ENCODE data around the gene FOXS1.

Gene FOXS1

DNA sequence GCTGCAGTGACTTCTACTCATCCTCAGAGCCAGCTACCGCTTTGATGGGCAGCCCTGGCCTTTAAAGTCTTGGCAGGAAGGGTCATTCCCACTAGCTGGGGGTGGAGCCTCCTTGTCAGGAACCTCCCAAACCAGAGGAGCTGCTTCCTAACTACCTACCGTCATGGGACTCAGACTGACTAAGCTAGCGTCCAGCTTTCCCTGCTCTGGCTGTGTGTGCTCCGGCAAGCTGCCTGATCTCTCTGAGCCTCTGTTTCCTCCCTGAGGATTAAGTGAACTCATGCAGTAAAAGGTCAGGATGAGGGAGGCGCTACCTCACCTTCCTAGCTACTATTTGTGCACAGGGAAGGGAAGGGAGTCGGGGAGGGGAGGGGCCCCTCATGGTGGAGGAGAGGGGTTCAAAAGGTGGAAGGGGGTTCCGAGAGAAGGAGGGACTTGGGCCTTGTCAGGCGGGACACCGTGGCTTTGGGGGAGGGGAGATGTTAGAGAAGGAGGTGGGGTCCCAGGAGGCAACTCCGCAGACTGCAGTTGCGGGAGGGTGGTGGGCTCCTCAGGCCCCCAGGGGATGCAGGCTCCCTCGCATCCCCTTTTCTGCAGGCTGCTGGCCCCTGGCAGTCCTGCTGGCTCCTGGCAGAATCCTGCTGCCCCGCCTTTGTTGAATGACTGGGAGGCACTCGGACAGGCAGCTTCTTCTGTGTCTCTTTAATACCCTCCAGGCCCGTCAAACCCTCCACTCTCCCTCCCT, 15.2 kb upstream of the FOXS1 start:
- Histone ChIP-seq H3K4me1 (ENCODE audit: control insufficient read depth, insufficient read depth, low read length) (peaks cover 3% of the 10 kb centered on the region), H3K4me3 (ENCODE audit: low read length) (no peak overlapping the region), H3K27me3 (replicated peaks; ENCODE audit: control insufficient read depth, insufficient read depth, low read length) (peaks cover 73% of the 10 kb centered on the region), H3K9me3 (ENCODE audit: control insufficient read depth, low read length) (no peaks in the 10 kb centered on the region), H3K9ac (ENCODE audit: low read length) (no peak overlapping the region), H3K36me3 (ENCODE audit: control insufficient read depth, insufficient read depth, low read length, severe bottlenecking) (no peaks in the 10 kb centered on the region)
- no peak for DNase-seq (ENCODE audit: low read depth)

DNA sequence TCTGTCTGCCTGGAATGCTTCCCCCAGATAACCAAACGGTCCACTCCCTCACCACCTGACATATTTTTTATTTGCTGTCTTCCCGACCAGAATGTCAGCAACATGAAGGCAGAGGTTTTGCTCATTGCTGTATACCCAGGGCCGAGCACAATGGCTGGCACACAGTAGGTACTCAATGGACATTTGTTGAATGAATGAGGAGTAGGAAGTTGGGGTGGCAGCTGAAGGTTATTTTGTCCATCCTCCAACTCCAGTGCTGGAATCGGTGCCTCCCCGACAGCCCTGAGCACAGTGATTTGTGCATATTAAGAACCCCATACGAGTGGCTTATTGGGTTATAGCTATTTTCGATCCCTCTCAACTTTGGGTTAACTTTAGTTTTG, 14.6 kb upstream of the FOXS1 start:
- Histone ChIP-seq H3K4me3 (ENCODE audit: low read length) (no peak overlapping the region), H3K27me3 (replicated peaks; ENCODE audit: control insufficient read depth, insufficient read depth, low read length) (peaks cover 79% of the 10 kb centered on the region), H3K36me3 (ENCODE audit: control insufficient read depth, insufficient read depth, low read length, severe bottlenecking) (no peaks in the 10 kb centered on the region), H3K9me3 (ENCODE audit: control insufficient read depth, low read length) (no peaks in the 10 kb centered on the region), H3K9ac (ENCODE audit: low read length) (no peak overlapping the region), H3K4me1 (ENCODE audit: control insufficient read depth, insufficient read depth, low read length) (peaks cover 3% of the 10 kb centered on the region)
- DNase-seq (ENCODE audit: low read depth) = no peak

DNA sequence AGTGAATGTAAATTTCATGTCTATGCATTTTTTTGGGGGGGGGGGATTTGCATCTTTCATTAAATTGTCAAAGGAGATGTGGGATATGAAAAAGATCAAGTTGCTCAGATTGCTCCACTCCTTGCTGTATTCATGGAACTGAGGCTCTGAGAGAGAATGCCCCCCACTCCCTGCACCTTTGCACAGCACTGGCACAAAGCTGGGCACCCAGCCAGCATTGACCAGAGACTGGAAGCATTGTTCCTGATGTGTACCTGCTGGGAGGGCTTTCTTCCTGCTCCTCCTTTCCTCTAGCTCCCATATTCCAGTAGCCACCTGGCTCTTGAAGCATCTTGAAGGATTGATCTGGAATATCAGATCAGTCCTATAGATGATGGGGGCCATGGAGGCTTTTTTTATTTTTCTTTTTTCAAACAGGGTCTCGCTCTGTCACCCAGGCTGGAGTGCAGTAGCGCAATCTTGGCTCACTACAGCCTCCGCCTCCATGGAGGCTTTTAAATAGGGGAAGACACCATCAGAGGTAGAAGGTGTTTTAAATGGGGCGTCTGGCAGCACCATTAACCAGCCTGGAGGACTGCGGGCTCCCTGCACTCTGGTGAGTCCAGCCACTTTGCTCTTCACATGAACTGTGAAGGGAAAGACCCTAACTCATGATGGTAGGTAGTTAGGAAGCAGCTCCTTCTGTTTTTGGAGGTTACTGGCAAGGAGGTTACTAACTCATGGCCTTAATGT, 14.0 kb upstream of the FOXS1 start:
- Histone ChIP-seq H3K9ac (ENCODE audit: low read length) (no peak overlapping the region), H3K36me3 (ENCODE audit: control insufficient read depth, insufficient read depth, low read length, severe bottlenecking) (no peaks in the 10 kb centered on the region), H3K4me1 (ENCODE audit: control insufficient read depth, insufficient read depth, low read length) (peaks cover 3% of the 10 kb centered on the region), H3K9me3 (ENCODE audit: control insufficient read depth, low read length) (no peaks in the 10 kb centered on the region), H3K27me3 (replicated peaks; ENCODE audit: control insufficient read depth, insufficient read depth, low read length) (peaks cover 82% of the 10 kb centered on the region), H3K4me3 (ENCODE audit: low read length) (no peak overlapping the region)
- no peak for DNase-seq (ENCODE audit: low read depth)

DNA sequence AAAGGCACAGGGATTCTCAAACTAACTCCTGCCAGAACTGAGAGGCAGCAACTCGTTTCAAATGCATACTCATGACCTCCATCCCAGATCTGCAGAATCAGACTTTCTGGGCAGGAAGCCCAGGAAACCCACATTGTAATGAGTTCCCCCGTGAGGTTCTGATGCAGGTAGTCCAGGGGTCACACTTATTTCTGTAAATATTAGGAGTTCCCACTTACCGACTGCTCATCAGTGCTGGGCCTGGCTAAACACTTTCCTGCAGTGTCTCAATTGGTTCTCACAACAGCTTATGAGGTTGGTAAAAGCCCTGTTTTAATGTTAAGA, 13.3 kb upstream of the FOXS1 start:
- Histone ChIP-seq H3K36me3 (ENCODE audit: control insufficient read depth, insufficient read depth, low read length, severe bottlenecking) (no peaks in the 10 kb centered on the region), H3K4me3 (ENCODE audit: low read length) (no peak overlapping the region), H3K27me3 (replicated peaks; ENCODE audit: control insufficient read depth, insufficient read depth, low read length) (peaks cover 81% of the 10 kb centered on the region), H3K4me1 (ENCODE audit: control insufficient read depth, insufficient read depth, low read length) (peaks cover 3% of the 10 kb centered on the region), H3K9ac (ENCODE audit: low read length) (no peak overlapping the region), H3K9me3 (ENCODE audit: control insufficient read depth, low read length) (no peaks in the 10 kb centered on the region)
- DNase-seq (ENCODE audit: low read depth) = no peak

DNA sequence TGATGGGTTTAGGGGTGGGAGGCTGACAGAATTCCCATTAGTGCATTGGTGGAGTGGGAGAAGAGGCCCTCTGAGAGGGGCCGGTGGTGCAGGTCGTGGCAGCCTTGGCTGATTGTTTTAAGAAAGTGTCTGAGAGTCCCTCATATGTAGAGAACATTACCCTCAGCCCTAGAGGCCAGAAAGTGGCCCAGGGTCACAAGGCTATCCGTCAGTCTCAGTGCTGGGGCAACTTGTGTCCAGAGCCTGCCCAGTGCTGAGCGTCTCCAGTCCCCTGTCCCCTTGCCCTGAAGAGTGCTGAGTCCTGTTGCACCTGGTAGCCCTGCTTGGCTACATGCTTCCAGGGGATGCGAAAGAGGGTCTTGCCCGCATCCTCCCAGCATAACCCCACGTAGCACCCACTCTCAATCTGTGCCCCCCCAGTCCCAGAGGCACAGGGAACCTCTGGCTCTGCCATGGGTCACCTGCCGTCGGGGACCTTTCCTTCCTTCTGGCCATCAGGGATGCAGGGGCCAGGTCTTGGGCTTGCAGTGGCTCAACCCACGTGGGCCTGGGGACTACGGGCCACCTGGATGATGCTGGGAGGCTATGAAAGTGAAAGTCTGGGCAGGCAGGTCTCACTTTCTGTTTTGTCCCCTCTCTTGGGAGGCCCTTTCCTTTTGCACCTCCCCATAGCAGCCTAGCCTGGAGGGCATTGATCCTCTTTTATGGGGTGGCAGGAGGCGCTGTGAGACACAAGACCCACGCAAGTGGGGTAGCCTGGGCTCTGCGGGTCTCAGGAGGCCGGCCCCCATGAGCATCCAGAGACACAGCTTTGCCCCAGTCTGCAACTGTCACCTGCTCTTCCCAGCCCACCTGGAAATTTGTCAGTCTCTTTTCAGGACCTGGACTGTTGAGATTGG, 12.7 kb upstream of the FOXS1 start:
- DNase-seq (ENCODE audit: low read depth) = no peak
- peaks cover 77% of the 10 kb centered on the region for H3K27me3 ChIP-seq (replicated peaks; ENCODE audit: control insufficient read depth, insufficient read depth, low read length)
- H3K4me1 ChIP-seq (ENCODE audit: control insufficient read depth, insufficient read depth, low read length) = peaks cover 3% of the 10 kb centered on the region
- no peak overlapping the region for H3K4me3 ChIP-seq (ENCODE audit: low read length)
- no peaks in the 10 kb centered on the region for H3K36me3 ChIP-seq (ENCODE audit: control insufficient read depth, insufficient read depth, low read length, severe bottlenecking)
- H3K9ac ChIP-seq (ENCODE audit: low read length) = no peak overlapping the region
- no peaks in the 10 kb centered on the region for H3K9me3 ChIP-seq (ENCODE audit: control insufficient read depth, low read length)

DNA sequence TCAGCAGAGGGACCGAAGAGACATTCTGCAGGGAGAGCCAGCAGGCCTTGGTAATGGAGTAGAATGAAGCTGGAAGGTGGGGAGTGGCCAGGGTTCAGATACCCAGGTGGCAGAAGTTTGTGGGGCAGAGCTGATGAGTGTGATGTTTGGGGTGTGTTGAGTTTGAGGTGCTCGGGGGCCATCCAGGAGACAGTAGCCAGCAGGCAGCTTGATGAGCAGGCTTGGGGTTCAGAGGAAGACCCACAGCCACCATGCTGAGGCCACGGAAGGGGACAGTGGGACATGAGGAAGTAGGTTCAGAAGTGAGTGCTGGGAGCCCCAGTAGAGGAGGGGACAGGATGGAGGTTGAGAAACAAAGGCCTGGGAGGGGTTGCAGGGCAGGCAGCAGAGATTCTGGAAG, 11.1 kb upstream of the FOXS1 start:
- peaks cover 3% of the 10 kb centered on the region for H3K4me1 ChIP-seq (ENCODE audit: control insufficient read depth, insufficient read depth, low read length)
- no peak for DNase-seq (ENCODE audit: low read depth)
- H3K36me3 ChIP-seq (ENCODE audit: control insufficient read depth, insufficient read depth, low read length, severe bottlenecking) = no peaks in the 10 kb centered on the region
- no peaks in the 10 kb centered on the region for H3K9me3 ChIP-seq (ENCODE audit: control insufficient read depth, low read length)
- H3K9ac ChIP-seq (ENCODE audit: low read length) = no peak overlapping the region
- peaks cover 72% of the 10 kb centered on the region for H3K27me3 ChIP-seq (replicated peaks; ENCODE audit: control insufficient read depth, insufficient read depth, low read length)
- no peak overlapping the region for H3K4me3 ChIP-seq (ENCODE audit: low read length)

DNA sequence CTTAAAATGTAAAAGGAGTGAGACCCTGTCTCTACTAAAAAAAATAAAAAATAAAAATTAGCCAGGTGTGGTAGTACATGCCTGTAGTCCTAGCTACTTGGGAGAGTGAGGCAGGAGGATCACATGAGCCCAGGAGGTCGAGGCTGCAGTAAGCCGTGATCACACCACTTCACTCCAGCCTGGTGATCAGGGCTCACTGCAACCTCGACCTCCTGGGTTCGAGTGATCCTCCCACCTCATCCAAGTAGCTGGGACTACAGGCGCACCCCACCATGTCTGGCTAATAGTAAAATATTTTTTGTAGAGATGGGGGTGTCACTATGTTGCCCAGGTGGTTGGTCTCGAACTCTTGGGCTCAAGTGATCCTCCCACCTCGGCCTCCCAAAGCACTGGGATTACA, 8.1 kb upstream of the FOXS1 start:
- Histone ChIP-seq H3K36me3 (ENCODE audit: control insufficient read depth, insufficient read depth, low read length, severe bottlenecking) (no peaks in the 10 kb centered on the region), H3K9ac (ENCODE audit: low read length) (no peak overlapping the region), H3K9me3 (ENCODE audit: control insufficient read depth, low read length) (no peaks in the 10 kb centered on the region), H3K4me1 (ENCODE audit: control insufficient read depth, insufficient read depth, low read length) (no peaks in the 10 kb centered on the region), H3K4me3 (ENCODE audit: low read length) (no peak overlapping the region), H3K27me3 (replicated peaks; ENCODE audit: control insufficient read depth, insufficient read depth, low read length) (peaks cover 82% of the 10 kb centered on the region)
- no peak for DNase-seq (ENCODE audit: low read depth)

DNA sequence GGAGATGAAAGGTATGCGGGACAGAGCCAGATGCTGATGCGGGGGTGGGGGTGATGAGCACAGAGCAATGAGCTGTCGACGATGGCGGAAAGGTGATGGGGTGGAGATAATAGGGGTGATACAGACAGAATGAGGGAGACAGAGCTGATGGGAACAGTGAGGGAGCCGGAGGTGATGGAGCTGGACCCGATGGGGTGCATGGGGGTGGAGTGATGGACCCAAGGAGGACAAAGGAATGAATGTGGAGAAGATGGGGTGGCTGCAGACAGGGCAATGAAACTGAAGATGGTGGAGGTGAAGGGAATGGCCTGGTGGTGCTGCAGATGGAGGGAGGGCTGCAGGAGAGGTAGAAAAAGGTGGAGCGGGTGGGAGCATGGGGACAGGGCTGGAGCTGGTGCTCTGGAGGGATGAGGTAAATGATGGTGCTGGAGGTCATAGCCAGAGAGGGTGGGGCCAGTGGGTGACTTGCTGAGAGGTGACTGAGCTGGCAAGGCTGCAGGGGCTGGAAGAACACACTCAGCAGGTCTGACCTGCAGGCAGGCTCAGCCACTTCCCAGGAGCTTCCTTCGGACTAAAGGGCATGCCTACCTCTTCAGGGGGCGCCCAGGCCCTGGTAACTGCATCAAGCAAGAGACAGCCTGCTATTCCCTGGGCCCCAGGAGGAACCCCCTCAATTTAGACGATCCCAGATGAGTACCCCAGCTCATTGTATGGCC, 6.0 kb upstream of the FOXS1 start:
- Histone ChIP-seq H3K4me3 (ENCODE audit: low read length) (no peak overlapping the region), H3K4me1 (ENCODE audit: control insufficient read depth, insufficient read depth, low read length) (no peaks in the 10 kb centered on the region), H3K27me3 (replicated peaks; ENCODE audit: control insufficient read depth, insufficient read depth, low read length) (peaks cover 77% of the 10 kb centered on the region), H3K9me3 (ENCODE audit: control insufficient read depth, low read length) (no peaks in the 10 kb centered on the region), H3K36me3 (ENCODE audit: control insufficient read depth, insufficient read depth, low read length, severe bottlenecking) (no peaks in the 10 kb centered on the region), H3K9ac (ENCODE audit: low read length) (no peak overlapping the region)
- no peak for DNase-seq (ENCODE audit: low read depth)

DNA sequence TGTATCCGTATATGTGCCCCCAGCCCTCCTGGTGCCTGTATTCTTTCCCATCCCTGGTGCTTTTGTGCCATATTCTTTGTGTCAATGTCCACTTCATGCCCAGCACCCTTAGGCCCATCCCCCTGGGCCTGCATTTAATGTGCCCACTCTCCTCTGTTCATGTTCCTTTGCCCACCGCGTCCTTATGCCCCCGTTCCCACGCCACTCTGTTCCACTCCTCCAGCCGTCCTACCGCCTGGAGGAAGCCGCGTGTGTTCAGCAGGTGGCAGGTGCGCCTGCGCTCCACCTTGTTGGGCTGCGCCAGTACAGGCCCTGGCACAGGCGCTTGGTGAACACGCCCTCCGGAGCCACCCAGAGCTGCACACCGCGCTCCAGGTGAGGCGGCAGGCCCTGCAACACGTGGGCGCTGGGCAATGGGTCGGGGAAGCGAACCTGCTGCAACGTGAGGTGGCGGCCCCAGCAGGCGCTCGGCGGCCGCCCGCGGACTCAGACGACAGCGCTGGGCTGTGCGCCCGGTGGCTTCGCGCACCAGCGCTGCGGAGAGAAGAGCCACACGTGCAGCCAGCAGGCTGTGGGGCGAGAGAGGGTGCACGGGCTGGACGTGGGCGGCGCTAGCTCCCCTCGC, 4.0 kb upstream of the FOXS1 start:
- no peak overlapping the region for H3K4me3 ChIP-seq (ENCODE audit: low read length)
- DNase-seq (ENCODE audit: low read depth) = no peak
- no peaks in the 10 kb centered on the region for H3K4me1 ChIP-seq (ENCODE audit: control insufficient read depth, insufficient read depth, low read length)
- no peak overlapping the region for H3K9ac ChIP-seq (ENCODE audit: low read length)
- no peaks in the 10 kb centered on the region for H3K9me3 ChIP-seq (ENCODE audit: control insufficient read depth, low read length)
- no peaks in the 10 kb centered on the region for H3K36me3 ChIP-seq (ENCODE audit: control insufficient read depth, insufficient read depth, low read length, severe bottlenecking)
- peaks cover 72% of the 10 kb centered on the region for H3K27me3 ChIP-seq (replicated peaks; ENCODE audit: control insufficient read depth, insufficient read depth, low read length)

DNA sequence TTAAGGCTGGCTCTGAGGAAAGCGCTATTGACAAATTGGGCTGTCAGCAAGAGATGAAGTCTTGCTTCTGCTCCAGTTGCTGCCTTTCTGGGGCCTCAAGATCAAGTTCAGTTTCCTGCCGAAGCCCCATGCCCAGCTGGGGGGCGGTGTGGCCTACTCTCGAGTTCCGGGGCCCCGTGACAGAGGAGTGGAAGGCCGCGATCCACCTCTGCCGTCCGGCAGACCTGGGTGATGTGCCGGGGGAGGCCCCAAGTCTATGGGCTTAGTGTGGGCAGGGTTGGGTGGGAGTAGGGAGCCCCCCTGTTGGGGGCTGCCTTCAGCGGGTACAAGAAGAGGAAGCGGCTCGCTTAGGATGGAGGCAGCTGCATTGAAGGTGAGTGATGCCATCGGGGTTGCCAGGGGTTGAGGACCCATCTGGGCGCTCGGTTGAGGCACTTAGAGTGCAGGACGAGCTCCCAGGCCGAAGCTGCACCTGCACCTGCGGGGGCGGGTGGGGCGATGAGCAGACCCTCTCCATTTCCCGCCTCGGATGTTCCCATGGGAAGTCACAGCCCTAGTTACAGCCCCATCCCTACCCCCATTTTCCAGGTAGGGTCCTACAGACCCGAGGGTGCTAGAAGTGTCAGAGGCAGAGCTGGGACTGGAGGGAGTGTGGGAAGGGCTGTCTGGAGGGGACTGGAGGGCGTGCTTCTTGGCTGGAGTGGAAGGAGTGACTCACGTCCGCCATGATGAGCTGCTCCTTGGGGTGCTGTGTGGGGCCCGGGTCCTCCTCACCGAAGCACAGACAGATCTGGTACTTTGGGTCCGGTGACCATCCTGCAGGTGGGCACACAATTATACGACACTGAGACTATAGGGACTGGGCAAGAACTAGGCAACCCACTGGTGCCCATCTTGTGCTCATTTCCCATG, 2.9 kb upstream of the FOXS1 start:
- H3K9me3 ChIP-seq (ENCODE audit: control insufficient read depth, low read length) = no peaks in the 10 kb centered on the region
- H3K9ac ChIP-seq (ENCODE audit: low read length) = no peak overlapping the region
- H3K27me3 ChIP-seq (replicated peaks; ENCODE audit: control insufficient read depth, insufficient read depth, low read length) = peaks cover 70% of the 10 kb centered on the region
- no peaks in the 10 kb centered on the region for H3K36me3 ChIP-seq (ENCODE audit: control insufficient read depth, insufficient read depth, low read length, severe bottlenecking)
- H3K4me3 ChIP-seq (ENCODE audit: low read length) = no peak overlapping the region
- DNase-seq (ENCODE audit: low read depth) = no peak
- H3K4me1 ChIP-seq (ENCODE audit: control insufficient read depth, insufficient read depth, low read length) = peaks cover under 1% of the 10 kb centered on the region
